Mesendoderm (in vitro differentiated cells): ENCODE results near the gene CYSTM1.

Experiments used
- DNase-seq: peaks from one replicate; pipeline ENCODE4 v3.0.0; 2013
- H2AK5ac ChIP-seq: 2 replicates; pipeline ENCODE4 v1.6.1; 2013; ENCODE audit warnings: low read length, inconsistent platforms
- H2BK120ac ChIP-seq: 2 replicates; pipeline ENCODE4 v1.6.1; 2013; ENCODE audit warnings: low read depth, mild to moderate bottlenecking, low read length, moderate library complexity, mixed read lengths
- H2BK15ac ChIP-seq: replicated peaks from 2 replicates; pipeline ENCODE4 v1.6.1; 2013; ENCODE audit warnings: low read depth, mild to moderate bottlenecking, moderate library complexity
- H2BK5ac ChIP-seq: 2 replicates; pipeline ENCODE4 v1.6.1; 2013; ENCODE audit warnings: low read length, inconsistent platforms
- H3K18ac ChIP-seq: 2 replicates; pipeline ENCODE4 v1.6.1; 2013; ENCODE audit warnings: mild to moderate bottlenecking, low read length, mixed read lengths
- H3K23ac ChIP-seq: one replicate; pipeline ENCODE4 v1.6.1; 2013; ENCODE audit warnings: low read length
- H3K27ac ChIP-seq: 2 replicates; pipeline ENCODE4 v1.5.1; 2013; ENCODE audit warnings: low read depth, mild to moderate bottlenecking, inconsistent platforms, low read length, moderate library complexity
- H3K27me3 ChIP-seq: 2 replicates; pipeline ENCODE4 v1.6.1; 2013; ENCODE audit warnings: low read length, control low read depth, mild to moderate bottlenecking, inconsistent platforms; ENCODE audit not compliant: insufficient read depth, poor library complexity
- H3K36me3 ChIP-seq: 2 replicates; pipeline ENCODE4 v1.6.1; 2013; ENCODE audit warnings: low read length, inconsistent platforms; ENCODE audit not compliant: control insufficient read depth, insufficient read depth
- H3K4ac ChIP-seq: one replicate; pipeline ENCODE4 v1.6.1; 2013; ENCODE audit warnings: low read depth, mild to moderate bottlenecking, low read length, moderate library complexity
- H3K4me1 ChIP-seq: 2 replicates; pipeline ENCODE4 v1.6.1; 2013; ENCODE audit warnings: low read depth, low read length, inconsistent platforms; ENCODE audit not compliant: control insufficient read depth
- H3K4me2 ChIP-seq: 2 replicates; pipeline ENCODE4 v1.6.1; 2013; ENCODE audit warnings: low read length
- H3K4me3 ChIP-seq: 2 replicates; pipeline ENCODE4 v1.5.1; 2013; ENCODE audit warnings: mild to moderate bottlenecking, low read length
- H3K56ac ChIP-seq: one replicate; pipeline ENCODE4 v1.6.1; 2013; ENCODE audit warnings: low read length
- H3K79me1 ChIP-seq: 2 replicates; pipeline ENCODE4 v1.6.1; 2013; ENCODE audit warnings: low read length, inconsistent platforms
- H3K79me2 ChIP-seq: 2 replicates; pipeline ENCODE4 v1.6.1; 2013; ENCODE audit warnings: mild to moderate bottlenecking, low read length; ENCODE audit not compliant: control insufficient read depth, insufficient read depth
- H3K9ac ChIP-seq: 2 replicates; pipeline ENCODE4 v1.6.1; 2013; ENCODE audit warnings: low read length, inconsistent platforms
- H4K5ac ChIP-seq: one replicate; pipeline ENCODE4 v1.6.1; 2013; ENCODE audit warnings: low read length
- H4K8ac ChIP-seq: one replicate; pipeline ENCODE4 v1.6.1; 2013; ENCODE audit warnings: low read depth, mild to moderate bottlenecking, control low read depth, low read length, moderate library complexity
- WGBS: extraction: QIAGEN DNeasy Blood & Tissue Kit; methylation state at CpG from one replicate; pipeline ENCODE4 v1.1.7; 2013; ENCODE audit warnings: low lambda C conversion rate, missing lambda C conversion rate; ENCODE audit not compliant: insufficient coverage; ENCODE audit errors: extremely low coverage; 5-methylcytosine and 5-hydroxymethylcytosine counted together

The CYSTM1 gene

GRCh38 chr5:140242099-140242498 lies 67.1 kb downstream of the CYSTM1 start:
- Histone ChIP-seq H3K9ac (no peak overlapping the region), H4K5ac (no peak overlapping the region), H3K4me2 (no peak overlapping the region), H2AK5ac (no peak overlapping the region), H3K56ac (no peak overlapping the region), H3K36me3 (no peaks in the 10 kb centered on the region), H2BK120ac (no peak overlapping the region), H3K4ac (no peak overlapping the region), H3K27ac (no peak overlapping the region), H3K4me1 (peaks cover 2% of the 10 kb centered on the region), H3K23ac (no peak overlapping the region), H4K8ac (no peak overlapping the region), H2BK5ac (no peak overlapping the region), H3K79me2 (no peaks in the 10 kb centered on the region), H3K27me3 (no peaks in the 10 kb centered on the region), H3K4me3 (no peak overlapping the region), H3K18ac (no peak overlapping the region), H2BK15ac (no peak overlapping the region), H3K79me1 (no peaks in the 10 kb centered on the region)
- DNase-seq, result peak; percentile 63
- no CpG with 5 or more reads among the region's 5 CpGs for WGBS

DNA sequence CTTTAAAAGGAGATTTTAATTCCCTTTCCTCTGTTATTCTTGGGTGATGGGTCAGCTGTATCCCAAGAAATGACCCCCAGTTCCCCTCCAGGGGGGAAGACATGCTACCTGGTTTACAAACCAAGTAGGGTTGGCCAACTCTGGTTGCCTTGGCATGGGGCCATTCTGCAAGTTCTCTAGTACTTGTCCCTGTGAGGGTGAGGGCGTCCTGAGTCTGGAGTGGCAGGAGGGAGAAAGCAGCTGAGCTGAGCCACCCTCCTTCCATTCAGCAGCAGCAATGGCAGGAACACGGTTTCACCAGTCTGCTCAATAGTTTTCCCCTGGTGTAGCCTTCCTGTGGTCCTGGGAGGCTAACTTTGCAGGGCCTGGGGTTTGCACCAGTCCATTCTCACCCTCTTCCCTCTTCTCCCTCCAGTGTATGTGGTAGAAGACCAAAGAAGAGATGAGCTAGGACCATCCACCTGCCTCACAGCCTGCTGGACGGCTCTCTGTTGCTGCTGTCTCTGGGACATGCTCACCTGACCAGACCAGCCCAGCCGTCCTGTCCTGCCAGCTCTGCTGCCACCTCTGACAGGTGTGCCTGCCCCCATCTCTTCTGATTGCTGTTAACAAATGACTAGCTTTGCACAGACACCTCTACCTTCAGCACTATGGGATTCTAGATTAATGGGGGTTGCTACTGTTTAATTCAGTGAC lies 68.0 kb downstream of the CYSTM1 start:
- H3K36me3 ChIP-seq, result no peaks in the 10 kb centered on the region
- no peaks in the 10 kb centered on the region for H3K79me1 ChIP-seq
- H3K27ac ChIP-seq, result no peak overlapping the region
- H4K5ac ChIP-seq, result no peak overlapping the region
- H3K4me1 ChIP-seq, result peaks cover 2% of the 10 kb centered on the region
- H3K27me3 ChIP-seq, result no peaks in the 10 kb centered on the region
- H4K8ac ChIP-seq, result no peak overlapping the region
- no peak overlapping the region for H2BK15ac ChIP-seq
- no peak for DNase-seq
- no peak overlapping the region for H3K9ac ChIP-seq
- H2AK5ac ChIP-seq, result no peak overlapping the region
- no peaks in the 10 kb centered on the region for H3K79me2 ChIP-seq
- no CpG with 5 or more reads among the region's 4 CpGs for WGBS
- H3K4me2 ChIP-seq, result no peak overlapping the region
- no peak overlapping the region for H3K18ac ChIP-seq
- H2BK120ac ChIP-seq, result no peak overlapping the region
- H3K23ac ChIP-seq, result no peak overlapping the region
- H3K4ac ChIP-seq, result no peak overlapping the region
- no peak overlapping the region for H3K4me3 ChIP-seq
- H3K56ac ChIP-seq, result no peak overlapping the region
- H2BK5ac ChIP-seq, result no peak overlapping the region

DNA sequence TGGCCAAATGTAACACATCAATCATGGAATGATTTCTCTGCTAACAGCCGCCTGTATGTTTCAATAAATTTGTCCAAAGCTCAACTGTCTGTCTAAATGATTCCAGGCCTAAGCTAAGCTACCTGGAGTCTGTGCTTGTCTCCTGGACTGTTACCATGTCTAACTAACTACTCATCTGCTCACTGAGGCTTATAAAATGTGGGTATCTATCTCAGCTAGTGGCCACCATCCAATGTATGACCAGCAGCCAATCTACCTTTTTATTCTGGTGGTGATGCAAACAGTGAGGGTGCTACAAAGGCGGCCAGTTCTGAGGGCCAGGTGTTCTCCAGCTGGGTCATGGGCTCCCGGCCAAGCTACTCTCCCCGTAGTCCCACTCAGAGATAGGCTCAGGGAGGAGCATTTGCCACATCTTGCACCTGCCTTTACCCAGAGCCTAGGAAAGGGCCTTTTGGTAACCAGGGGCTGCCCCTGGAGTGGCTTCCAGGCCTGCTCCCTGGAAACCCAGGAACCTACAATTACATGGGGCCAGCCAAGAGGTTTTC lies 68.8 kb downstream of the CYSTM1 start:
- Histone ChIP-seq H3K79me2 (no peaks in the 10 kb centered on the region), H4K8ac (no peak overlapping the region), H3K4me3 (no peak overlapping the region), H4K5ac (no peak overlapping the region), H3K4me1 (peaks cover 2% of the 10 kb centered on the region), H3K36me3 (no peaks in the 10 kb centered on the region), H3K79me1 (no peaks in the 10 kb centered on the region), H2AK5ac (no peak overlapping the region), H3K56ac (no peak overlapping the region), H3K9ac (no peak overlapping the region), H3K4ac (no peak overlapping the region), H2BK120ac (no peak overlapping the region), H3K27ac (no peak overlapping the region), H3K4me2 (no peak overlapping the region), H3K18ac (no peak overlapping the region), H2BK15ac (no peak overlapping the region), H3K27me3 (no peaks in the 10 kb centered on the region), H2BK5ac (no peak overlapping the region), H3K23ac (no peak overlapping the region)
- no CpG with 5 or more reads among the region's 4 CpGs for WGBS
- DNase-seq, result no peak

GRCh38 chr5:140244525-140245025 lies 69.6 kb downstream of the CYSTM1 start:
- no peak overlapping the region for H3K9ac ChIP-seq
- H3K4me2 ChIP-seq, result no peak overlapping the region
- DNase-seq, result peak; percentile 95
- H3K27ac ChIP-seq, result no peak overlapping the region
- H3K4ac ChIP-seq, result no peak overlapping the region
- no peak overlapping the region for H3K18ac ChIP-seq
- H4K8ac ChIP-seq, result no peak overlapping the region
- H3K79me2 ChIP-seq, result no peaks in the 10 kb centered on the region
- H4K5ac ChIP-seq, result no peak overlapping the region
- H2BK15ac ChIP-seq, result no peak overlapping the region
- no CpG with 5 or more reads among the region's 14 CpGs for WGBS
- no peaks in the 10 kb centered on the region for H3K36me3 ChIP-seq
- H2BK5ac ChIP-seq, result no peak overlapping the region
- no peak overlapping the region for H3K4me3 ChIP-seq
- H3K23ac ChIP-seq, result no peak overlapping the region
- no peak overlapping the region for H2BK120ac ChIP-seq
- H3K27me3 ChIP-seq, result no peaks in the 10 kb centered on the region
- no peak overlapping the region for H3K56ac ChIP-seq
- H3K4me1 ChIP-seq, result peaks cover 2% of the 10 kb centered on the region
- no peak overlapping the region for H2AK5ac ChIP-seq
- no peaks in the 10 kb centered on the region for H3K79me1 ChIP-seq

DNA sequence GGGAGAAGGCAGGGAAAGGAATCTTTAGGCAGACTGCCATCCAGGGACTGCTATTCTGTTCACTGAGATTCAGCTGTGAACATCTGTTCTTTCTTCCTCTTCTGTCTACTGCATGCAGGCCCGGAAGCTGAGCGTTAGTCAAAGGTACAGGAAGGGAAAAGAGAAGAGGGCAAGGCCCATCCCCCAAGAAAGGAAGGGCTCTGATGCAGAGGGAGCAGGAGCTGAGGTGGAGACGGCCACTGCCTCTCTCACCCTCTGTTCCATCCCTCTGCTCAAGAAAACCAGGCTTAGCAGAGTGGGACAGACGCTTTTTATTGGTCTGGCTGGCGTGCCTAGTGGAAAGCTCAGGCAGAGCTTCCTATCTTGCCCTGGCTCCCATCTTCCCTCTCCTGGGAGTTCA lies 70.4 kb downstream of the CYSTM1 start:
- no peak overlapping the region for H3K4me3 ChIP-seq
- no peaks in the 10 kb centered on the region for H3K36me3 ChIP-seq
- no peak overlapping the region for H3K27ac ChIP-seq
- H3K4me1 ChIP-seq, result peaks cover 2% of the 10 kb centered on the region
- no peaks in the 10 kb centered on the region for H3K79me1 ChIP-seq
- peaks cover 3% of the 10 kb centered on the region for H3K79me2 ChIP-seq
- H2BK5ac ChIP-seq, result no peak overlapping the region
- no CpG with 5 or more reads among the region's 5 CpGs for WGBS
- no peak overlapping the region for H4K8ac ChIP-seq
- no peak overlapping the region for H3K18ac ChIP-seq
- no peak overlapping the region for H2BK120ac ChIP-seq
- H3K23ac ChIP-seq, result no peak overlapping the region
- DNase-seq, result no peak
- H3K56ac ChIP-seq, result no peak overlapping the region
- no peak overlapping the region for H3K9ac ChIP-seq
- H2AK5ac ChIP-seq, result no peak overlapping the region
- no peaks in the 10 kb centered on the region for H3K27me3 ChIP-seq
- no peak overlapping the region for H4K5ac ChIP-seq
- no peak overlapping the region for H2BK15ac ChIP-seq
- no peak overlapping the region for H3K4me2 ChIP-seq
- H3K4ac ChIP-seq, result no peak overlapping the region
